GM12891 (cell line): ENCODE measurements around the gene PLA2G4A.

Experiments
- DNase-seq: peaks from one replicate; pipeline ENCODE4 v3.0.0; 2011; ENCODE audit warnings: low spot score; ENCODE audit not compliant: insufficient read length
- FAIRE-seq: peaks from 2 replicates; lab custom pipeline; 2011; peaks lifted over from hg19 to GRCh38; lab: Jason Lieb, UNC
- PAX5 ChIP-seq: IDR thresholded peaks from 2 replicates; pipeline ENCODE4 v1.6.1; 2011; ENCODE audit warnings: low read length, moderate library complexity, mild to moderate bottlenecking; ENCODE audit not compliant: insufficient read depth, severe bottlenecking
- POLR2A ChIP-seq: IDR thresholded peaks from 2 replicates; pipeline ENCODE4 v1.6.1; 2011; ENCODE audit warnings: low read depth, low read length, control low read depth
- POLR2AphosphoS5 ChIP-seq: IDR thresholded peaks from 2 replicates; pipeline ENCODE4 v1.6.1; 2011; ENCODE audit warnings: low read depth, low read length, control low read depth
- POU2F2 ChIP-seq: IDR thresholded peaks from 2 replicates; pipeline ENCODE4 v1.6.1; 2011; ENCODE audit warnings: low read depth, mild to moderate bottlenecking, control low read depth, low read length, moderate library complexity
- SPI1 ChIP-seq: IDR thresholded peaks from 2 replicates; pipeline ENCODE4 v1.6.1; 2011; ENCODE audit warnings: low read depth, low read length, control low read depth
- TAF1 ChIP-seq: IDR thresholded peaks from 2 replicates; pipeline ENCODE4 v1.6.1; 2011; ENCODE audit warnings: low read depth, low read length, control low read depth

The PLA2G4A gene

DNA sequence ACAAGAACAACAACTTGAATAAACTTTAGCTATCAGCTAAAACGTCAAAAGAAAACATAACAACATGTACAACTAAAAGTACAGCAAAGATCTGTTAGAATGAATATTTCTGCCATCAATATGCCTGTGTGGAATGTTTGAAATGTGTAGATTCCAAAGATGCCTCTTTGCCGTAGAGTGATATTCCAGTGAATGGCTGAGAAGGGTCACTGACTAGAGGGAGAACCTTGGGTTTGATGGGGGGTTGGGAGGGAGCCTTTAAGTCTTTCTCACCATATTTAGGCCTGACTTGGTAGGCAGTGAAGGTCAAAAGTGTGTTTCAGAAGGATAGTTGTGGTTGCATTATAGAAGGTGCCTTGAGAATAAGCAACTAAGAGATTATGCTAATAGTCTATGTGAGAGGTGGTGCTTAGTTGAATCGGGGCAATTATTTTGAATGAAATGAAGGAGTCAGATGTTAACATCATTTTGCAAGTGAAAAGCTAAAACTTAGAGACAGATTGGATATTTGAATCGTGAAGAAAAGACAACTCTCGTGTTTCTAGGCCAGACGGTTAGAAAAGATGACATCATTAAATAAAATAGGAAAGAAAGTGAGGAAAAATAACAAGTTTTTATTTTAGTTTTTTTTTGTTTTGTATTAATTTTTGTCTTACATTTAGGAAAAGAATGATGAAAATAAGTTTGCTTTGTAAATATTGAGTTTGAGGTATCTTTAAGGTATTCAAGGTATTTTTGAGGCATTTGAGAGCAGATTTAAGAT lies 53.8 kb downstream of the PLA2G4A start:
- FAIRE-seq: no peak
- TF ChIP-seq POU2F2: no peak
- no peak for TF ChIP-seq POLR2AphosphoS5
- no peak for TF ChIP-seq SPI1
- no peak for TF ChIP-seq POLR2A
- TF ChIP-seq PAX5: no peak
- no peak for TF ChIP-seq TAF1
- no peak for DNase-seq

DNA sequence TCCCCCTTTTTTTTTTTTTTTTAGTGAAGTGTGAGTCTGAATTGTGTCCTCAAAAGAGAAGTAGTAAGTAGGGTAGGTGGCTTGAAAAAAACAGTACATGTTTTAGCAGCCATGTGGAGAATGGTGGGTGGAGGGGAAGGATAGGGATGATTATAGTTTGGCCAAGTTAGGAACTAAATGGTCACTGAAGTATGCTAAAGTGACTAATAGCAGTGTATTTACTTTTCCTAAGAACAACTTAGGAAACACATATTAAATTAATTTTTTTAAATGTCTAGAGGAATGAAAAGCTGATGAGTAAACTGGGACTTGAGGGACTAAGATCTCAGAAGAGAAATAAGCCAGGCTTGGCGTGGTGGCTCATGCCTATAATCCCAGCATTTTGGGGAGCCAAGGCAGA lies 55.5 kb downstream of the PLA2G4A start:
- DNase-seq: no peak
- TF ChIP-seq POLR2AphosphoS5 (no peak), TAF1 (no peak), PAX5 (no peak), POLR2A (no peak), SPI1 (no peak), POU2F2 (no peak)
- FAIRE-seq: no peak

DNA sequence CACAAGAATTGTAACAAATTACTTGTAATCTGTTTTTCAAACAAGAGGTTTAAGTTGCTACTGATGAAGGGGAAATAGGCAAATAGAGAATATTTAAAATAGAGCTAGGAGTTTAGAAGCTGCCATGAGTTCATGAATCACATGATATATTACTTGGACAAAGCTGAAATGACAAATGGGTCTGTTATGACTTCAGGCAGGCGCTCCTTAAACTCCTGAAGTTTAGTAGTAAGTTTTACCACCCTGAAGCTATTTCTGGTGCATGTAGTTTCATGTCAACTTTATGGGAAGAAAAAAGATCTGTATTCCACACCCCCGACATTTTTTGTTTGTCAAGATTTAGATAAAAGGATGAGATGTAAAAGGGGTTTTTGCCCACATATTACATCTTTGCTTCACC lies 58.5 kb downstream of the PLA2G4A start:
- TF ChIP-seq POU2F2 (no peak), SPI1 (no peak), POLR2AphosphoS5 (no peak), POLR2A (no peak), PAX5 (no peak), TAF1 (no peak)
- no peak for FAIRE-seq
- DNase-seq: no peak

DNA sequence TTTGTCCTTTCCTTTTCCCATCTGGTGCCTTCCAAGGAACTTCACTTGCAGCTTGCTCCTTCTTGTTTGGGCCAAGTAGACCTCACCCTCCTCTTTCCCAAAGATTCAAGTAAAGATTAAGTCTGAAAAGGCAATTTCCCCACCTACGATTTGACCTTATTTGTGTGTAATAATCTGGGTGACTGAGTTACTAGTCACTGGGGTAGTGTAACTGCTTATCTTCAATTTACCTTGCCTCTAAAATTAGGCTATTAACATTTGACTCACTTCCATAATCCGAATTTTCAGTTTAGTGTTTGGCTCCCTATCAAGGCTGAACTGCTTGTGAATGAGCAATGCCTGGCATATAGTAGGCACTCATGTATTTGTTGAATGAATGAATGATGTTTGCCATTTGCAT lies 59.6 kb downstream of the PLA2G4A start:
- FAIRE-seq (no peak), DNase-seq (no peak)

DNA sequence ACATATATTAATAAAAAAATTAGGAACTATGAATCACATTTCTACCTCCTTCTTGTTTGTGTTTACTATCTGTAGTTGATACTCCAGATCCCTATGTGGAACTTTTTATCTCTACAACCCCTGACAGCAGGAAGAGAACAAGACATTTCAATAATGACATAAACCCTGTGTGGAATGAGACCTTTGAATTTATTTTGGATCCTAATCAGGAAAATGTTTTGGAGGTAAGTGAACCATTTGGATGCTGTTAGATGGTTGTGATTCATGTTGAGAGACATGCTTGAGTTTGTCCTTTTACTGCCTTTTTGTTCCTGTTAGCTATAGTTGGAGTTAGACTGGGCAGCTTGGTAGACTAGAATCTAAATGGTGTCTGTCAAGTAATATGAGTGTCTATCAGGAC lies 64.2 kb downstream of the PLA2G4A start:
- DNase-seq (no peak), FAIRE-seq (no peak)
- no peak for TF ChIP-seq POLR2AphosphoS5
- no peak for TF ChIP-seq PAX5
- TF ChIP-seq SPI1: no peak
- no peak for TF ChIP-seq POU2F2
- TF ChIP-seq POLR2A: no peak
- no peak for TF ChIP-seq TAF1

More for the DNA sequence above, 59.6 kb downstream of the PLA2G4A start:
- TF ChIP-seq PAX5 (no peak), TAF1 (no peak), SPI1 (no peak), POU2F2 (no peak), POLR2A (no peak), POLR2AphosphoS5 (no peak)

DNA sequence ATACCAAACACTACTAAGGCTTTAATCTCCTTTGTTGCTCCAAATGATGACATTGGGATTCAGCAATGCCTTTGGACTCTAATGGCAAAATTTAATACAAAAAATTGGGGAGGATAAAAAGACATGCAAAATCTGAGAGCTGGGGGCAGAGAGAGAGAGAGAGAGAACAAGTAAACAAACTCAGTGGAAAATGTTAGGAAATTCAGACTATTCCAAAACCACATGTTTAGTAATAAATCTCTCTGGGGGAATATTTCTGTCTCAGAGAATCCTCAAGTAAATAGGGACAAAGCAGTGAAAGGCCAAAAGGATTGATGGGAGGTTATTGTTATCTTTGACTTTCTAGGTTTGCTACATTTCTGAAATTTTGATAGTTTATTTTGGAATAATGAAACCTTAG lies 65.7 kb downstream of the PLA2G4A start:
- FAIRE-seq (no peak), DNase-seq (no peak)
- TF ChIP-seq POLR2AphosphoS5 (no peak), SPI1 (no peak), TAF1 (no peak), POLR2A (no peak), PAX5 (no peak), POU2F2 (no peak)

DNA sequence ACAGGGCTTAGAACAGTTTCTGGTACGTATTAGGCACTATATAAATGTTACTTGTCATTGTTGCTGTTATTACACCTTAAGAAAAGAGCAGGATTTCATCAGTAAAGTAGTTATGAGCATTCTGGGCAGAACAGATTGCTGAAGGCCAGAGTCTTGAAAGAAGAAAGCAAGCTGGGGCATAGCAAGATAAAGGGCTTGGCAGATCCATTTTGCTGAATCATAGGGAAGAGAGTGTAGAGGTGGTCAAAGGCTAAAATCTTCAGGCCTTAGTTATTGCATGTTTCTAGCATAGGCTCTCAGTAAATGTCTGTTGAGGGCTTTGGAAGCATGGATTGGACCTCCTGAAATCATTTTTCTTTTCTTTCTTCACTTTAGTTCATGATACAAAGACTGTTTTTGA lies 67.5 kb downstream of the PLA2G4A start:
- TF ChIP-seq POLR2A: no peak
- TF ChIP-seq PAX5: no peak
- no peak for TF ChIP-seq POLR2AphosphoS5
- no peak for TF ChIP-seq TAF1
- no peak for TF ChIP-seq POU2F2
- no peak for TF ChIP-seq SPI1
- DNase-seq: no peak
- no peak for FAIRE-seq

DNA sequence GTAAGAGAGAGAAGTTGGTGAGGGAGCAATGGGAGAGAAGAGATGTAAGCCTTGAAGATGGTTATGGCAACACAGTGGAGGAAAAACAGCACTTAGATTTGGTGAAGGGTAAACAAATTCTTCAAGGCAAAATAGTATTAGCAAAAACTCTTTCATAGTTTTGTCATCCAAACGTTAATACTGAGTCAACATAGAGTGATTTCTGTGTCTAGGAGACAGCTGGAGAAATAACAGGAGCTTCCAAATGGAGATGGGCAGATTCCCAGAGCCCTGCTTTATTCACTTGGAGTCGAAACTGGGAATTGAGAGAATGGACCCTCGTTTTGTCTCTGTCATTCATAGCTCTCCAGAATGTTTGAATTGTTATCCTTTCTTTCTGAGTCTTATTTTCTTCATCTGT lies 68.3 kb downstream of the PLA2G4A start:
- FAIRE-seq (no peak), DNase-seq (no peak)
- TF ChIP-seq POU2F2 (no peak), POLR2A (no peak), POLR2AphosphoS5 (no peak), TAF1 (no peak), PAX5 (no peak), SPI1 (no peak)

DNA sequence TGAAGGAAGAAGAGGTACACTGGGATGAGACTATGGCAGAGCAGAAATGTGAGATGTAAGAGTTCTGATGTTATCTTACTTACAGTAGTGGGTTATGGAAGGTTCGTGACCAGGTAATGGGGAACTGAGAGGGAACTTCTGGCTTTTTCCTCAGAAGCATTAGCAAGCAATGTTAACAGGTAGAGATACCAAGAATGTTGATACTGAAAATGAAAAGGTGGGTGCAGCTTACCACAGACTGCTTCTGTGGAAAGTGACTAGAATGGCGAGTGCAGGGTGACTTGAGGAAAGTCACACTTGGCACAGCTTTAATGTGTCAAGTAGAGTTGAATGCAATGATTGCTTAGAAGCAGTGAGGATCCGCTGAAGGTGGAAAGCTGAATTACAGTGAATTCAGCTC lies 70.8 kb downstream of the PLA2G4A start:
- no peak for DNase-seq
- FAIRE-seq: peak; percentile 72
- TF ChIP-seq SPI1: peak; percentile 91
- no peak for TF ChIP-seq POLR2A
- no peak for TF ChIP-seq TAF1
